Measurements from ENCODE around the gene ANAPC13. TPM values are rescaled to one million over a fixed set of nuclear protein-coding genes. Genes with fewer than 3 reads are reported as not detected.

The ANAPC13 gene
- total and polyA plus RNA-seq, 2 experiments from 2014 or later, result 108 to 197 TPM

- Histone ChIP-seq H3F3A (ENCODE audit: insufficient read depth) (no peaks in the 10 kb centered on the region), H3K79me2 (ENCODE audit: insufficient read depth) (no peaks in the 10 kb centered on the region), H3K4me2 (ENCODE audit: unreplicated experiment) (no peak overlapping the region), H3K9me2 (ENCODE audit: insufficient read depth) (no peaks in the 10 kb centered on the region), H3K36me3 (ENCODE audit: low read depth) (no peaks in the 10 kb centered on the region), H4K20me1 (ENCODE audit: insufficient read depth) (no peaks in the 10 kb centered on the region), H3K9ac (no peak overlapping the region), H2AFZ (peak overlapping the region; percentile 27), H3K4me1 (ENCODE audit: insufficient read depth) (peaks cover 7% of the 10 kb centered on the region), H3K27ac (no peak overlapping the region), H3K4me3 (no peak overlapping the region), H3K9me3 (ENCODE audit: low read depth) (no peaks in the 10 kb centered on the region), H3K27me3 (replicated peaks; ENCODE audit: insufficient read depth) (no peaks in the 10 kb centered on the region)
- 87 to 93% methylated on average over 3 of the region's 3 CpGs for WGBS, 2 experiments (ENCODE audit: low coverage in 1 of 2, low lambda C conversion rate in 2 of 2, missing lambda C conversion rate in 2 of 2)
- TF ChIP-seq EZH2phosphoT487 (IDR thresholded peaks at IDR 0.05; ENCODE audit: insufficient read depth, low read depth) (no peak), EZH2 (IDR thresholded peaks at IDR 0.05; ENCODE audit: insufficient read depth, poor library complexity, severe bottlenecking) (no peak)
- in situ Hi-C loops (cut with MboI), result no loop called here
- peak; percentile 26 for DNase-seq
These were observed 48.5 kb downstream of the ANAPC13 start for GRCh38 chr3:134437211-134437752.

GRCh38 chr3:134432236-134432635, 53.5 kb downstream of the ANAPC13 start:
- DNase-seq, result no peak
- H3F3A ChIP-seq (ENCODE audit: insufficient read depth), result peaks cover 22% of the 10 kb centered on the region
- H3K4me3 ChIP-seq, result no peak overlapping the region
- H3K9me2 ChIP-seq (ENCODE audit: insufficient read depth), result no peaks in the 10 kb centered on the region
- no peaks in the 10 kb centered on the region for H3K36me3 ChIP-seq (ENCODE audit: low read depth)
- H3K4me1 ChIP-seq (ENCODE audit: insufficient read depth), result peaks cover 28% of the 10 kb centered on the region
- no peak overlapping the region for H2AFZ ChIP-seq
- H3K79me2 ChIP-seq (ENCODE audit: insufficient read depth), result no peaks in the 10 kb centered on the region
- in situ Hi-C loops (cut with MboI), result no loop called here
- no peaks in the 10 kb centered on the region for H3K27me3 ChIP-seq (replicated peaks; ENCODE audit: insufficient read depth)
- TF ChIP-seq EZH2 (IDR thresholded peaks at IDR 0.05; ENCODE audit: insufficient read depth, poor library complexity, severe bottlenecking), result no peak
- TF ChIP-seq EZH2phosphoT487 (IDR thresholded peaks at IDR 0.05; ENCODE audit: insufficient read depth, low read depth), result no peak
- no peaks in the 10 kb centered on the region for H3K9me3 ChIP-seq (ENCODE audit: low read depth)
- no peak overlapping the region for H3K9ac ChIP-seq
- H3K4me2 ChIP-seq (ENCODE audit: unreplicated experiment), result no peak overlapping the region
- H4K20me1 ChIP-seq (ENCODE audit: insufficient read depth), result no peaks in the 10 kb centered on the region
- WGBS, 2 experiments (ENCODE audit: low coverage in 1 of 2, low lambda C conversion rate in 2 of 2, missing lambda C conversion rate in 2 of 2), result 96 to 98% methylated on average over 3 of the region's 3 CpGs
- H3K27ac ChIP-seq, result no peak overlapping the region

- in situ Hi-C loops (cut with MboI), result no loop called here
- H3K4me3 ChIP-seq, result no peak overlapping the region
- no peak overlapping the region for H3K4me2 ChIP-seq (ENCODE audit: unreplicated experiment)
- H3K27ac ChIP-seq, result no peak overlapping the region
- H3K27me3 ChIP-seq (replicated peaks; ENCODE audit: insufficient read depth), result no peaks in the 10 kb centered on the region
- no peaks in the 10 kb centered on the region for H3K9me2 ChIP-seq (ENCODE audit: insufficient read depth)
- 57 to 60% methylated on average over 4 of the region's 4 CpGs for WGBS, 2 experiments (ENCODE audit: low coverage in 1 of 2, low lambda C conversion rate in 2 of 2, missing lambda C conversion rate in 2 of 2)
- no peaks in the 10 kb centered on the region for H3K36me3 ChIP-seq (ENCODE audit: low read depth)
- DNase-seq, result peak; percentile 39
- H3K79me2 ChIP-seq (ENCODE audit: insufficient read depth), result no peaks in the 10 kb centered on the region
- no peak overlapping the region for H3K9ac ChIP-seq
- TF ChIP-seq EZH2phosphoT487 (IDR thresholded peaks at IDR 0.05; ENCODE audit: insufficient read depth, low read depth), result no peak
- TF ChIP-seq EZH2 (IDR thresholded peaks at IDR 0.05; ENCODE audit: insufficient read depth, poor library complexity, severe bottlenecking), result no peak
- peaks cover 34% of the 10 kb centered on the region for H3F3A ChIP-seq (ENCODE audit: insufficient read depth)
- no peaks in the 10 kb centered on the region for H4K20me1 ChIP-seq (ENCODE audit: insufficient read depth)
- H2AFZ ChIP-seq, result no peak overlapping the region
- peaks cover 35% of the 10 kb centered on the region for H3K4me1 ChIP-seq (ENCODE audit: insufficient read depth)
- H3K9me3 ChIP-seq (ENCODE audit: low read depth), result no peaks in the 10 kb centered on the region
These were observed 54.8 kb downstream of the ANAPC13 start for GRCh38 chr3:134430950-134431445.

DNA sequence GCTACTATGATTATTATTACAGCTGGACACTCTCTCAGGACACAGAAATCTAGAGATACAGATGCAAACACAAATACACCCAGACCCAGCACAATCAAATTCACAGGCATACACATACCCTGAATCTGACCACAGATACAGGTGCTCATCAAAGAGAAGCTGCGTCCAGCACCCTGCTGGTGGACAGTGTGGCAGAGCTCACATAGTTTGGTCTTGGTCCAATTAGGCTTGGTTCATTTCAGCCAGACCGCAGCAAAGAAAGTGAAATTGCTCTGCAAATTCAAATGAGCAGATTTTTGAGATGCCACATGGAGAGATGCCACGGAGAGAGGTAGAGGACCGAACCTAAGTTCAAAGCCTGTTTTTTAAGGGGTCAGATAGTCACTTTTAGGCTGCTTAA, 55.6 kb downstream of the ANAPC13 start:
- no peaks in the 10 kb centered on the region for H3K27me3 ChIP-seq (replicated peaks; ENCODE audit: insufficient read depth)
- WGBS, 2 experiments (ENCODE audit: low coverage in 1 of 2, low lambda C conversion rate in 2 of 2, missing lambda C conversion rate in 2 of 2), result 94 to 99% methylated on average over 4 of the region's 4 CpGs
- H3K36me3 ChIP-seq (ENCODE audit: low read depth), result no peaks in the 10 kb centered on the region
- H3K4me1 ChIP-seq (ENCODE audit: insufficient read depth), result peaks cover 35% of the 10 kb centered on the region
- no peak overlapping the region for H3K27ac ChIP-seq
- H3K4me2 ChIP-seq (ENCODE audit: unreplicated experiment), result no peak overlapping the region
- peaks cover 38% of the 10 kb centered on the region for H3F3A ChIP-seq (ENCODE audit: insufficient read depth)
- H2AFZ ChIP-seq, result no peak overlapping the region
- no peaks in the 10 kb centered on the region for H3K9me3 ChIP-seq (ENCODE audit: low read depth)
- in situ Hi-C loops (cut with MboI), result no loop called here
- DNase-seq, result no peak
- H3K79me2 ChIP-seq (ENCODE audit: insufficient read depth), result no peaks in the 10 kb centered on the region
- no peaks in the 10 kb centered on the region for H3K9me2 ChIP-seq (ENCODE audit: insufficient read depth)
- TF ChIP-seq EZH2phosphoT487 (IDR thresholded peaks at IDR 0.05; ENCODE audit: insufficient read depth, low read depth) (no peak), EZH2 (IDR thresholded peaks at IDR 0.05; ENCODE audit: insufficient read depth, poor library complexity, severe bottlenecking) (no peak)
- H4K20me1 ChIP-seq (ENCODE audit: insufficient read depth), result no peaks in the 10 kb centered on the region
- no peak overlapping the region for H3K9ac ChIP-seq
- no peak overlapping the region for H3K4me3 ChIP-seq
